Adipocyte (in vitro differentiated cells): Measurements from ENCODE around the gene CDKN2A.
"Not testable (repeated sequence)": the region's sequence is repeated elsewhere in the genome, so short reads cannot be mapped to it uniquely, and the experiment has no call there.

ENCODE experiments used
- DNase-seq: peaks from one replicate; pipeline ENCODE4 v3.0.0-alpha.2; 2015; ENCODE audit warnings: low read depth
- H3K27me3 ChIP-seq: replicated peaks from 2 replicates; pipeline ENCODE4 v1.7.0; 2013; ENCODE audit warnings: mild to moderate bottlenecking, low read length, moderate library complexity; ENCODE audit not compliant: control insufficient read depth, insufficient read depth
- H3K36me3 ChIP-seq: 2 replicates; pipeline ENCODE4 v1.7.0; 2013; ENCODE audit warnings: low read length, mild to moderate bottlenecking, moderate library complexity; ENCODE audit not compliant: control insufficient read depth, insufficient read depth, severe bottlenecking
- H3K4me1 ChIP-seq: 2 replicates; pipeline ENCODE4 v1.7.0; 2013; ENCODE audit warnings: mild to moderate bottlenecking, low read length, moderate library complexity; ENCODE audit not compliant: control insufficient read depth, insufficient read depth
- H3K4me3 ChIP-seq: 2 replicates; pipeline ENCODE4 v1.7.0; 2013; ENCODE audit warnings: mild to moderate bottlenecking, low read length, moderate library complexity
- H3K9ac ChIP-seq: 2 replicates; pipeline ENCODE4 v1.7.0; 2013; ENCODE audit warnings: mild to moderate bottlenecking, low read length, moderate library complexity
- H3K9me3 ChIP-seq: 2 replicates; pipeline ENCODE4 v1.7.0; 2013; ENCODE audit warnings: mild to moderate bottlenecking, low read length, moderate library complexity; ENCODE audit not compliant: control insufficient read depth

Gene CDKN2A

GRCh38 chr9:21966140-21966851 lies 27.9 kb downstream of the CDKN2A start:
- Histone ChIP-seq H3K27me3 (peaks cover 32% of the 10 kb centered on the region), H3K9me3 (peaks cover 18% of the 10 kb centered on the region), H3K4me1 (peaks cover 42% of the 10 kb centered on the region), H3K36me3 (no peaks in the 10 kb centered on the region), H3K9ac (peak overlapping the region; percentile 80), H3K4me3 (peak overlapping the region; percentile 81)
- no peak for DNase-seq

GRCh38 chr9:21965401-21965951 lies 28.7 kb downstream of the CDKN2A start:
- Histone ChIP-seq H3K9me3 (peaks cover 15% of the 10 kb centered on the region), H3K27me3 (peaks cover 27% of the 10 kb centered on the region), H3K9ac (peak overlapping the region; percentile 80), H3K4me3 (peak overlapping the region; percentile 81), H3K4me1 (peaks cover 35% of the 10 kb centered on the region), H3K36me3 (no peaks in the 10 kb centered on the region)
- peak; percentile 82 for DNase-seq

GRCh38 chr9:21964925-21965385 lies 29.2 kb downstream of the CDKN2A start:
- Histone ChIP-seq H3K4me3 (peak overlapping the region; percentile 81), H3K9me3 (peaks cover 11% of the 10 kb centered on the region), H3K9ac (peak overlapping the region; percentile 80), H3K36me3 (no peaks in the 10 kb centered on the region), H3K4me1 (peaks cover 33% of the 10 kb centered on the region), H3K27me3 (peaks cover 25% of the 10 kb centered on the region)
- DNase-seq, result peak; percentile 26

- no peaks in the 10 kb centered on the region for H3K27me3 ChIP-seq
- H3K4me3 ChIP-seq, result no peak overlapping the region
- H3K9ac ChIP-seq, result no peak overlapping the region
- H3K36me3 ChIP-seq, result no peaks in the 10 kb centered on the region
- DNase-seq, result peak; percentile 57
- H3K4me1 ChIP-seq, result peaks cover 16% of the 10 kb centered on the region
- peaks cover 3% of the 10 kb centered on the region for H3K9me3 ChIP-seq
These were observed 32.6 kb downstream of the CDKN2A start for GRCh38 chr9:21961569-21961968.

- not testable (repeated sequence) for H3K27me3 ChIP-seq, H3K36me3 ChIP-seq, H3K4me1 ChIP-seq, DNase-seq, H3K9ac ChIP-seq, H3K9me3 ChIP-seq, H3K4me3 ChIP-seq
These were observed 34.9 kb downstream of the CDKN2A start for GRCh38 chr9:21959268-21959667.

- no peak for DNase-seq
- no peaks in the 10 kb centered on the region for H3K36me3 ChIP-seq
- no peaks in the 10 kb centered on the region for H3K4me1 ChIP-seq
- no peaks in the 10 kb centered on the region for H3K27me3 ChIP-seq
- H3K4me3 ChIP-seq, result no peak overlapping the region
- no peak overlapping the region for H3K9ac ChIP-seq
- peaks cover 3% of the 10 kb centered on the region for H3K9me3 ChIP-seq
These were observed 35.4 kb downstream of the CDKN2A start for GRCh38 chr9:21958833-21959232.

GRCh38 chr9:21945606-21946005 lies 48.6 kb downstream of the CDKN2A start:
- no peak overlapping the region for H3K4me3 ChIP-seq
- no peaks in the 10 kb centered on the region for H3K36me3 ChIP-seq
- H3K9ac ChIP-seq, result no peak overlapping the region
- H3K4me1 ChIP-seq, result no peaks in the 10 kb centered on the region
- H3K9me3 ChIP-seq, result no peaks in the 10 kb centered on the region
- H3K27me3 ChIP-seq, result no peaks in the 10 kb centered on the region
- DNase-seq, result no peak

GRCh38 chr9:21943464-21943863 lies 50.7 kb downstream of the CDKN2A start:
- no peaks in the 10 kb centered on the region for H3K9me3 ChIP-seq
- no peak overlapping the region for H3K9ac ChIP-seq
- no peaks in the 10 kb centered on the region for H3K27me3 ChIP-seq
- H3K36me3 ChIP-seq, result no peaks in the 10 kb centered on the region
- no peak for DNase-seq
- no peaks in the 10 kb centered on the region for H3K4me1 ChIP-seq
- no peak overlapping the region for H3K4me3 ChIP-seq

- no peaks in the 10 kb centered on the region for H3K36me3 ChIP-seq
- H3K27me3 ChIP-seq, result no peaks in the 10 kb centered on the region
- no peak for DNase-seq
- H3K9ac ChIP-seq, result no peak overlapping the region
- no peaks in the 10 kb centered on the region for H3K9me3 ChIP-seq
- H3K4me3 ChIP-seq, result no peak overlapping the region
- H3K4me1 ChIP-seq, result no peaks in the 10 kb centered on the region
These were observed 52.7 kb downstream of the CDKN2A start for GRCh38 chr9:21941337-21941995.

GRCh38 chr9:21936161-21936560 lies 58.0 kb downstream of the CDKN2A start:
- H3K27me3 ChIP-seq, result no peaks in the 10 kb centered on the region
- H3K9me3 ChIP-seq, result no peaks in the 10 kb centered on the region
- no peak overlapping the region for H3K4me3 ChIP-seq
- H3K36me3 ChIP-seq, result peaks cover 7% of the 10 kb centered on the region
- DNase-seq, result peak; percentile 8
- H3K9ac ChIP-seq, result no peak overlapping the region
- peaks cover 10% of the 10 kb centered on the region for H3K4me1 ChIP-seq

GRCh38 chr9:21935631-21936030 lies 58.6 kb downstream of the CDKN2A start:
- no peak for DNase-seq
- Histone ChIP-seq H3K4me1 (peaks cover 10% of the 10 kb centered on the region), H3K9ac (no peak overlapping the region), H3K27me3 (no peaks in the 10 kb centered on the region), H3K9me3 (no peaks in the 10 kb centered on the region), H3K4me3 (no peak overlapping the region), H3K36me3 (peaks cover 10% of the 10 kb centered on the region)
